Fibroblast of villous mesenchyme (primary cell): ENCODE measurements around the gene TNNC2. TPM values are rescaled to one million over a fixed set of nuclear protein-coding genes. Genes with fewer than 3 reads are reported as not detected.

ENCODE experiments used
- DNase-seq: peaks from one replicate; pipeline ENCODE4 v3.0.0-alpha.2; 2010; ENCODE audit warnings: low read depth
- H3K4me3 ChIP-seq: 2 replicates; pipeline ENCODE4 v1.5.1; 2011; ENCODE audit warnings: low read depth, mild to moderate bottlenecking, low read length
- CTCF ChIP-seq: IDR thresholded peaks from 2 replicates; pipeline ENCODE4 v1.5.1; 2012; ENCODE audit warnings: low read depth, mild to moderate bottlenecking, low read length; ENCODE audit not compliant: insufficient read depth
- total RNA-seq: library from RNA; depleted of rRNA; stranded (reverse); fragments of >200 nt; gene quantifications from 2 replicates; pipeline ENCODE4 v1.2.3, GENCODE V29; 2012

Gene TNNC2
- total RNA-seq, 1 donor: 0.43 TPM

- peak; percentile 77 for DNase-seq
- TF ChIP-seq CTCF: no peak
- no peak overlapping the region for H3K4me3 ChIP-seq
Measured at GRCh38 chr20:45816951-45817350, 10.2 kb downstream of the TNNC2 start.

- DNase-seq: no peak
- peak overlapping the region; percentile 17 for H3K4me3 ChIP-seq
- TF ChIP-seq CTCF: no peak
Measured at GRCh38 chr20:45814314-45814713, 12.8 kb downstream of the TNNC2 start.

- no peak for DNase-seq
- no peak for TF ChIP-seq CTCF
- H3K4me3 ChIP-seq: peak overlapping the region; percentile 79
Measured at GRCh38 chr20:45813489-45813888, 13.6 kb downstream of the TNNC2 start.

- peak overlapping the region; percentile 79 for H3K4me3 ChIP-seq
- DNase-seq: no peak
- no peak for TF ChIP-seq CTCF
Measured at GRCh38 chr20:45813006-45813340, 14.1 kb downstream of the TNNC2 start.

- no peak for TF ChIP-seq CTCF
Measured at GRCh38 chr20:45812157-45813005, 14.7 kb downstream of the TNNC2 start, which contains the start of gene UBE2C. TSS of gene UBE2C (plus strand) at chr20:45812644. CDS start at chr20:45812696, 52 bp downstream.

GRCh38 chr20:45810191-45810970 lies 16.7 kb downstream of the TNNC2 start:
- no peak for DNase-seq
- no peak for TF ChIP-seq CTCF
- no peak overlapping the region for H3K4me3 ChIP-seq

More at GRCh38 chr20:45812157-45813005, 14.7 kb downstream of the TNNC2 start, which contains the start of gene UBE2C:
- H3K4me3 ChIP-seq: peak within 1 kb of the TSS; percentile 79
- peak; percentile 100 for DNase-seq
